Measurements from ENCODE around the gene PARD6G.

- TF ChIP-seq CTCF (conservative IDR thresholded peaks at IDR 0.05) (no peak), EZH2 (IDR thresholded peaks at IDR 0.05; ENCODE audit: low read depth) (no peak)
Observed at GRCh38 chr18:80132180-80132812, 115.0 kb downstream of the PARD6G start.
